CD4-positive, alpha-beta memory T cell (primary cell): ENCODE measurements around the gene TCERG1L. TPM values are rescaled to one million over a fixed set of nuclear protein-coding genes. Genes with fewer than 3 reads are reported as not detected.

Experiments used
- CTCF ChIA-PET: fragments of 350-600 bp; sonication (Branson Sonifier 250); formaldehyde crosslinking; loops from one replicate; lab custom pipeline; 2021; ENCODE audit warnings: inconsistent platforms; ENCODE audit not compliant: partially characterized antibody; lab: Charles Lee
- POLR2A ChIA-PET: fragments of 350-600 bp; sonication (Branson Sonifier 250); formaldehyde crosslinking; loops from one replicate; lab custom pipeline; 2021; ENCODE audit not compliant: partially characterized antibody; lab: Charles Lee
- DNase-seq, 5 donors: peaks; one replicate each; pipeline versions ENCODE4 v3.0.0 to v3.0.0-alpha.2; 2020 to 2022; ENCODE audit warnings: mixed read lengths in 1 of 5
- H3K27ac ChIP-seq: one replicate; pipeline ENCODE4 v1.7.0; 2013; ENCODE audit warnings: low read depth, low read length
- H3K27me3 ChIP-seq: 2 replicates; pipeline ENCODE4 v1.7.0; 2013; ENCODE audit warnings: mild to moderate bottlenecking, low read length, moderate library complexity; ENCODE audit not compliant: insufficient read depth
- H3K36me3 ChIP-seq: 2 replicates; pipeline ENCODE4 v1.7.0; 2013; ENCODE audit warnings: mild to moderate bottlenecking, low read length, moderate library complexity; ENCODE audit not compliant: insufficient read depth
- H3K4me1 ChIP-seq: 2 replicates; pipeline ENCODE4 v1.7.0; 2013; ENCODE audit warnings: mild to moderate bottlenecking, low read length, moderate library complexity; ENCODE audit not compliant: insufficient read depth
- H3K4me3 ChIP-seq, 2 donors: one replicate each; pipeline ENCODE4 v1.7.0; 2013; ENCODE audit warnings: low read length in 2 of 2, mild to moderate bottlenecking in 1 of 2
- H3K9me3 ChIP-seq, 2 donors: one replicate each; pipeline ENCODE4 v1.7.0; 2013; ENCODE audit warnings: low read length in 2 of 2, control low read depth in 1 of 2; ENCODE audit not compliant: control insufficient read depth in 1 of 2
- H3K27ac Mint-ChIP-seq, 7 donors: one replicate each; pipeline ENCODE4 v1.8.0; 2020 to 2021; ENCODE audit warnings: mixed read lengths in 7 of 7, mild to moderate bottlenecking in 6 of 7, inconsistent platforms in 3 of 7, moderate library complexity in 3 of 7
- H3K27me3 Mint-ChIP-seq, 2 donors: one replicate each; pipeline ENCODE4 v1.8.0; 2020 to 2021; ENCODE audit warnings: mixed read lengths in 2 of 2
- H3K36me3 Mint-ChIP-seq, 2 donors: one replicate each; pipeline ENCODE4 v1.8.0; 2020 to 2021; ENCODE audit warnings: mixed read lengths in 2 of 2, inconsistent platforms in 1 of 2, mild to moderate bottlenecking in 1 of 2
- H3K4me1 Mint-ChIP-seq, 4 donors: one replicate each; pipeline ENCODE4 v1.8.0; 2020 to 2021; ENCODE audit warnings: mixed read lengths in 4 of 4, mild to moderate bottlenecking in 1 of 4
- H3K4me3 Mint-ChIP-seq, 8 donors: one replicate each; pipeline ENCODE4 v1.8.0; 2020 to 2021; ENCODE audit warnings: mixed read lengths in 8 of 8, mild to moderate bottlenecking in 7 of 8, moderate library complexity in 6 of 8, inconsistent platforms in 3 of 8
- H3K9me3 Mint-ChIP-seq, 8 donors: one replicate each; pipeline ENCODE4 v1.8.0; 2020 to 2021; ENCODE audit warnings: mixed read lengths in 8 of 8, mild to moderate bottlenecking in 5 of 8, inconsistent platforms in 3 of 8, moderate library complexity in 1 of 8
- intact Hi-C: fragments of 100-400 bp; cut with micrococcal nuclease; formaldehyde crosslinking; loops from one replicate; pipeline ENCODE4 v1.15.1; 2023
- polyA plus RNA-seq, 2 donors: library from polyadenylated mRNA; unstranded; fragments of 300-500 nt; fragmentation: Illumina TruSeq; gene quantifications; one replicate each; pipeline ENCODE4 v1.2.3, GENCODE V29; 2021
- total RNA-seq, 2 experiments: library from RNA; stranded (reverse); gene quantifications; one replicate each; pipeline ENCODE4 v1.2.3, GENCODE V29; 2021

Gene TCERG1L
- total and polyA plus RNA-seq, 4 experiments from 2014 or later = not detected

- H3K27me3 Mint-ChIP-seq = no peaks in the 10 kb centered on the region
- no peak overlapping the region for H3K27ac Mint-ChIP-seq
- H3K27ac ChIP-seq = no peak overlapping the region
- H3K9me3 Mint-ChIP-seq = peaks cover 0 to 10% (median 2%) of the 10 kb centered on the region in 8 donors
- no peak overlapping the region for H3K4me3 Mint-ChIP-seq
- no peak overlapping the region for H3K4me3 ChIP-seq
- no peaks in the 10 kb centered on the region for H3K4me1 Mint-ChIP-seq
- ChIA-PET POLR2A (no interaction called here), CTCF (no interaction called here)
- H3K4me1 ChIP-seq = no peaks in the 10 kb centered on the region
- H3K9me3 ChIP-seq = no peaks in the 10 kb centered on the region
- DNase-seq = no peak
- no peaks in the 10 kb centered on the region for H3K36me3 Mint-ChIP-seq
- no peaks in the 10 kb centered on the region for H3K36me3 ChIP-seq
- H3K27me3 ChIP-seq = no peaks in the 10 kb centered on the region
- intact Hi-C loops = no loop called here
These were observed 165.8 kb downstream of the TCERG1L start for GRCh38 chr10:131145756-131146155.

- no peak overlapping the region for H3K27ac Mint-ChIP-seq
These were observed 166.7 kb downstream of the TCERG1L start for GRCh38 chr10:131144711-131145375.

GRCh38 chr10:131144196-131144595 is 167.3 kb downstream of the TCERG1L start:
- Mint-ChIP-seq H3K27ac (no peak overlapping the region), H3K9me3 (peaks cover 0 to 11% (median 1%) of the 10 kb centered on the region in 8 donors), H3K4me1 (no peaks in the 10 kb centered on the region), H3K4me3 (no peak overlapping the region), H3K27me3 (no peaks in the 10 kb centered on the region), H3K36me3 (no peaks in the 10 kb centered on the region)
- Histone ChIP-seq H3K27me3 (no peaks in the 10 kb centered on the region), H3K4me1 (no peaks in the 10 kb centered on the region), H3K4me3 (no peak overlapping the region), H3K36me3 (no peaks in the 10 kb centered on the region), H3K27ac (no peak overlapping the region), H3K9me3 (no peaks in the 10 kb centered on the region)
- POLR2A ChIA-PET = no interaction called here
- DNase-seq = no peak
- intact Hi-C loops = no loop called here
- CTCF ChIA-PET = no interaction called here

More at GRCh38 chr10:131144711-131145375, 166.7 kb downstream of the TCERG1L start:
- Histone ChIP-seq H3K27ac (no peak overlapping the region), H3K36me3 (no peaks in the 10 kb centered on the region), H3K4me1 (no peaks in the 10 kb centered on the region), H3K27me3 (no peaks in the 10 kb centered on the region), H3K9me3 (no peaks in the 10 kb centered on the region), H3K4me3 (no peak overlapping the region)
- H3K4me1 Mint-ChIP-seq = no peaks in the 10 kb centered on the region
- H3K4me3 Mint-ChIP-seq = no peak overlapping the region
- POLR2A ChIA-PET = no interaction called here
- CTCF ChIA-PET = no interaction called here
- no peak for DNase-seq
- no peaks in the 10 kb centered on the region for H3K36me3 Mint-ChIP-seq
- intact Hi-C loops = no loop called here
- no peaks in the 10 kb centered on the region for H3K27me3 Mint-ChIP-seq
- H3K9me3 Mint-ChIP-seq = peaks cover 0 to 10% (median 1%) of the 10 kb centered on the region in 8 donors

- DNase-seq = no peak
- H3K4me1 ChIP-seq = no peaks in the 10 kb centered on the region
- H3K4me1 Mint-ChIP-seq = no peaks in the 10 kb centered on the region
- H3K27me3 ChIP-seq = no peaks in the 10 kb centered on the region
- H3K4me3 ChIP-seq = no peak overlapping the region
- no peak overlapping the region for H3K4me3 Mint-ChIP-seq
- H3K9me3 Mint-ChIP-seq = peaks cover 0 to 13% (median 1%) of the 10 kb centered on the region in 8 donors
- H3K36me3 ChIP-seq = no peaks in the 10 kb centered on the region
- no peaks in the 10 kb centered on the region for H3K27me3 Mint-ChIP-seq
- H3K27ac Mint-ChIP-seq = no peak overlapping the region
- ChIA-PET CTCF (no interaction called here), POLR2A (no interaction called here)
- H3K36me3 Mint-ChIP-seq = no peaks in the 10 kb centered on the region
- intact Hi-C loops = no loop called here
- H3K9me3 ChIP-seq = no peaks in the 10 kb centered on the region
- H3K27ac ChIP-seq = no peak overlapping the region
These were observed 167.9 kb downstream of the TCERG1L start for GRCh38 chr10:131143425-131144165.

DNA sequence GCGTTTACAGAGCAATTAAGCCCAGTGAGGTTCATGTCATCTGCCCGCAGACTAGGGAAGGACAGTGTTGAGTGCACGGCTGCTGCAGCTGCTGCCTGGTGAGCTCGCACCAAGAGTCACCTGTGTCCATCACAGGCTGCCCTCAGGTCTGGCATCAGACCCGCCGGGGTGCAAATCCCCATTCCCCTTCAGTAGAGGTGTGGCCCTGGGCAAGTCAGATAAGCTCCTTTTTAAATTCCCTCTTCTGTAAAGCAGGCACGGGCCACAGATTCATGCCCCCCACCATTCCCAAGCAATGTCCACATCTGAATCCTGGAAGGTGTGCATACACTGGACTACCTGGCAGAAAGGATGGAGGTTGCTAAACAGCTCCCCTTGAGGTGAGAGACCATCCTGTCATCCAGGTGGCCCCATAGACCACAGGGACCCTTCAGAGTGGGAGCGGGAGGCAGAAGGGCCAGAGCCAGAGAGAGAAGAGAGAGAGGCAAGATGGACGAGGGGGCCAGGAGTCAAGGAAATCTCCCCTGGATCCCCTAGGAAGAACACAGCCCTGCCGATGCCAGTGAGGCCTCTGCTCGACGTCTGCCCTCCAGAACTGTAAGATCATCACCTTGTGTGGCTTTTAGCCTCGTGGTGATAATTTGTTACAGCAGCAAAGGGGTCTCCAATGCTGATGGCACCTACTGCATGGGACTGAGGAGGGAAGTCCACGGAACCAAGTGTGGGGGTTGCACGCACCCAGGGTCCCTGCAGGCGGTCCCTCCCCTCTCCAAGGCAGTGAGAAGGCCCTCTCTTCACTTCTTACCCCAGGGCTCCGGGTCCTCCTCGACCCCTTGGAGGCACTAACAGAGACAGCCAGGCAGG is 168.8 kb downstream of the TCERG1L start:
- Histone ChIP-seq H3K4me1 (no peaks in the 10 kb centered on the region), H3K27me3 (no peaks in the 10 kb centered on the region), H3K27ac (no peak overlapping the region), H3K9me3 (no peaks in the 10 kb centered on the region), H3K4me3 (no peak overlapping the region), H3K36me3 (no peaks in the 10 kb centered on the region)
- Mint-ChIP-seq H3K27me3 (no peaks in the 10 kb centered on the region), H3K4me3 (no peak overlapping the region), H3K4me1 (no peaks in the 10 kb centered on the region), H3K9me3 (peaks cover 0 to 10% (median 0%) of the 10 kb centered on the region in 8 donors), H3K27ac (no peak overlapping the region), H3K36me3 (no peaks in the 10 kb centered on the region)
- DNase-seq = no peak
- intact Hi-C loops = no loop called here
- CTCF ChIA-PET = no interaction called here
- POLR2A ChIA-PET = no interaction called here

DNA sequence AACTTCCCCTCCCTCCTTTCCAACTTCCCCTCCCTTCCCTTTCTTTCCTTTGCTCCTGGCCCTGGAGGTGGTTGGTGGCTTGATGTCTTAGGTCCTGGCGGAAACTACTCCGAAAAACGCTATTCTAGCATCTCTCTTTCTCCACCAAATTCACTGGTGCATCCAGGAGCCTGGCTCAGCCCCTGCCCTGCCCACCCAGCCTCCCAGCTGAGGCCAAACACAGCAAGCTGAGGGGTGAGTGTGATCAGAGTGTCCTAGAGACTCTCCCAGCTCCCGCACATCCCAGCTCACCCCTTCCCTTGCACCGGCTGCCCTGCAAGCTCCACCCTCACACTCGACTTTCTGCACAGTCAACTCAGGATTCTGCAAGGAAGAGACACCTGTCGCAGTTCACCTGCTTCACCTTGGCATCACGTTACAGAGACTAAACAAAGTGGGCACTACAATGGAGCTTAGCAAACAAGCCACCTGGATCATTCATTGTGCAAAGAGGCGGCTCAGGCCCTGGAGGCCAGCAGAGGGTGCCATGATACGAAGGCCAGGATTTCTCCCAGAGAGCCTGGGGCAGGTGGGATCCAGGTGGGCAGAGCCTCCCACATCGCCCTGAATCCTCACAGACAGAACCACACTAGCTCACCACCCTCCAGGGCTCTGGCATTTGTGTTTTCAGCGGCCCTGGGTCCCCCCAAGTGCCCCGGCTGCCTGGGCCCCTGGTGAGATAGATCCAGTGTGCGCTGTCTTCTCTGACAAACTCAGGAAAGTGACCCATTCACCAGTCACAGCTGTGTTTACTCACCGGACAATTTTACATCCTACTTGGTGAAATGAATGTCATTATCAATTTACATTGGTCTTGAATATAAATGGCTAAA is 169.6 kb downstream of the TCERG1L start:
- no peaks in the 10 kb centered on the region for H3K9me3 ChIP-seq
- no peak overlapping the region for H3K27ac Mint-ChIP-seq
- H3K4me3 ChIP-seq = no peak overlapping the region
- intact Hi-C loops = no loop called here
- ChIA-PET POLR2A (no interaction called here), CTCF (no interaction called here)
- no peaks in the 10 kb centered on the region for H3K4me1 Mint-ChIP-seq
- peaks cover 0 to 7% (median 0%) of the 10 kb centered on the region in 8 donors for H3K9me3 Mint-ChIP-seq
- H3K36me3 ChIP-seq = no peaks in the 10 kb centered on the region
- H3K27me3 ChIP-seq = no peaks in the 10 kb centered on the region
- H3K27ac ChIP-seq = no peak overlapping the region
- DNase-seq = no peak
- H3K27me3 Mint-ChIP-seq = no peaks in the 10 kb centered on the region
- H3K4me1 ChIP-seq = no peaks in the 10 kb centered on the region
- H3K4me3 Mint-ChIP-seq = no peak overlapping the region
- H3K36me3 Mint-ChIP-seq = no peaks in the 10 kb centered on the region
